Measurements from ENCODE around the gene TMEM82. TPM values are rescaled to one million over a fixed set of nuclear protein-coding genes. Genes with fewer than 3 reads are reported as not detected.
A peak's percentile ranks its signal among the peaks of the same experiment; 100 is the strongest.

The TMEM82 gene
- total RNA-seq, 1 donor from 2014 or later, result not detected

DNA sequence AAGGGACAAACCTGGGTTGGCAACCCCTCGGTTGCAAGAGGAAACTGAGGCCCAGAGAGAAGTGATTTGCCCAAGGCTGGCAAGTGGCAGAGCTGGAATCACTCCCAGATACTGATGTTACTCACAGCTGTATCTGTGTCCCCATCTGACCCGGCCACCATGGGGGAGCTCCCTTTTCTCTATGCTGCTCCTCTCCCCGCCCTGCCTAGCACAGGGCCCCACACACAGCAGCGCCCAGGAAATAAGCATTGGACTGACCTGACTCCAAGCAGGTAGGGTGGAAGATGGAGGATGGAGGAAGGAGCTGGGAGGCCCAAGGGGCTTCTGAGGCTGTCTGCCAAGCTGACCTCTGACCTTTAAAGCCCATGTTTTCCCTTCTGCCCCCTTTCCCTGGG, 13.3 kb downstream of the TMEM82 start:
- H3K9me3 ChIP-seq, result no peaks in the 10 kb centered on the region

DNA sequence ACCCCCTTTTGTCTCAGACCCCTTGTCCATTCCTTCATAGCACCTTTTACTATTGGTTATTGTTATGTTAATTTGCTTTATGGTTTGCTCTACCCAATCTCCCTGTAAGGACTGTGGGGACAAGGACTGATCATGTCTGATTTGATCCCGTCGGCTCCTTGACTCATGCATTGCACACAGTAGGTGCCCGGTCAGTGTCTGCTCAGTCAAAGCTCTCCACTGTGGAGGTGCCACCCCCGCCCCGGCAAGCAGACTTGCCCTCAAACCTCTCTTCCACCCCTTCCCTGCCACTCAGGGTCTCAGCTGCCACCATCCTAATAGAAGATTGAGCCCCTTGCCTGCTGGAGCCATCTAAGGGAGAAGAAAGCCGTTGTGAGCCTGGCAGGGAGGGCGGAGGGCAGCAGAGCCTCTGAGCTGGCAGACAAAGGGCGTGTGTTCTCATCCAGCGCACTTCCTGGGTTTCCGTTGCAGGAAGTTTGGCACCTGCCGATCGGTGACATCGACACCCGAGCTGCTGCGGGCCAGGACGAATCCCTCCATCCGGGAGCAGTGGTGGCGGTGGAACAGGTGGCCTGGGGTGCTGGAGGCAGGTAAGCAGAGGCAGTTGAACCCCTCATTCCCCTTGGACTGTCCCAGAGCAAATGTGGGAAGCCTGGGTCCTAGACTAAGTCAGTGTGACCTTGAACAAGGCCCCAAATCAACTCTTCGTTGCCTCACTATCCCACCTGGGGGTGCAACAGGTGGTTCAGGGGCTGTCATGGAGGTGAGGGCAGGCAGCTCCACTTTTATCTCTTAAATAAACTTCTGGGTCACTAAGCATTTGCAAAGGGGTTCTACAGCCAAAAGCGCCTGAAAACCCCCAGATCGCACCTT, 14.1 kb downstream of the TMEM82 start:
- H3K36me3 ChIP-seq, result no peaks in the 10 kb centered on the region
- no peak overlapping the region for H3K27ac ChIP-seq
- DNase-seq, result no peak
- no peak overlapping the region for H3K4me3 ChIP-seq
- no peaks in the 10 kb centered on the region for H3K9me3 ChIP-seq
- no peak for ATAC-seq
- TF ChIP-seq, protein P1, sequence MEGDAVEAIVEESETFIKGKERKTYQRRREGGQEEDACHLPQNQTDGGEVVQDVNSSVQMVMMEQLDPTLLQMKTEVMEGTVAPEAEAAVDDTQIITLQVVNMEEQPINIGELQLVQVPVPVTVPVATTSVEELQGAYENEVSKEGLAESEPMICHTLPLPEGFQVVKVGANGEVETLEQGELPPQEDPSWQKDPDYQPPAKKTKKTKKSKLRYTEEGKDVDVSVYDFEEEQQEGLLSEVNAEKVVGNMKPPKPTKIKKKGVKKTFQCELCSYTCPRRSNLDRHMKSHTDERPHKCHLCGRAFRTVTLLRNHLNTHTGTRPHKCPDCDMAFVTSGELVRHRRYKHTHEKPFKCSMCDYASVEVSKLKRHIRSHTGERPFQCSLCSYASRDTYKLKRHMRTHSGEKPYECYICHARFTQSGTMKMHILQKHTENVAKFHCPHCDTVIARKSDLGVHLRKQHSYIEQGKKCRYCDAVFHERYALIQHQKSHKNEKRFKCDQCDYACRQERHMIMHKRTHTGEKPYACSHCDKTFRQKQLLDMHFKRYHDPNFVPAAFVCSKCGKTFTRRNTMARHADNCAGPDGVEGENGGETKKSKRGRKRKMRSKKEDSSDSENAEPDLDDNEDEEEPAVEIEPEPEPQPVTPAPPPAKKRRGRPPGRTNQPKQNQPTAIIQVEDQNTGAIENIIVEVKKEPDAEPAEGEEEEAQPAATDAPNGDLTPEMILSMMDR (IDR thresholded peaks at IDR 0.05), result no peak
- peaks cover 37% of the 10 kb centered on the region for H3K4me1 ChIP-seq
- peaks cover 30% of the 10 kb centered on the region for H3K27me3 ChIP-seq (ENCODE audit: low read depth)
- intact Hi-C loops (cut with DNase I), result no loop called here

More for the DNA sequence above, 13.3 kb downstream of the TMEM82 start:
- Histone ChIP-seq H3K4me3 (no peak overlapping the region), H3K4me1 (peaks cover 36% of the 10 kb centered on the region), H3K27me3 (ENCODE audit: low read depth) (peaks cover 29% of the 10 kb centered on the region), H3K36me3 (no peaks in the 10 kb centered on the region), H3K27ac (no peak overlapping the region)
- TF ChIP-seq, protein P1 (IDR thresholded peaks at IDR 0.05), result no peak
- DNase-seq (no peak), ATAC-seq (no peak)
- intact Hi-C loops (cut with DNase I), result no loop called here

- TF ChIP-seq, protein P1 (IDR thresholded peaks at IDR 0.05), result no peak
- Histone ChIP-seq H3K27me3 (ENCODE audit: low read depth) (peaks cover 30% of the 10 kb centered on the region), H3K4me3 (no peak overlapping the region), H3K36me3 (no peaks in the 10 kb centered on the region), H3K9me3 (no peaks in the 10 kb centered on the region), H3K4me1 (peaks cover 37% of the 10 kb centered on the region), H3K27ac (no peak overlapping the region)
- ATAC-seq (no peak), DNase-seq (no peak)
- intact Hi-C loops (cut with DNase I), result no loop called here
Measured at GRCh38 chr1:15757016-15757543, 14.8 kb downstream of the TMEM82 start.

DNA sequence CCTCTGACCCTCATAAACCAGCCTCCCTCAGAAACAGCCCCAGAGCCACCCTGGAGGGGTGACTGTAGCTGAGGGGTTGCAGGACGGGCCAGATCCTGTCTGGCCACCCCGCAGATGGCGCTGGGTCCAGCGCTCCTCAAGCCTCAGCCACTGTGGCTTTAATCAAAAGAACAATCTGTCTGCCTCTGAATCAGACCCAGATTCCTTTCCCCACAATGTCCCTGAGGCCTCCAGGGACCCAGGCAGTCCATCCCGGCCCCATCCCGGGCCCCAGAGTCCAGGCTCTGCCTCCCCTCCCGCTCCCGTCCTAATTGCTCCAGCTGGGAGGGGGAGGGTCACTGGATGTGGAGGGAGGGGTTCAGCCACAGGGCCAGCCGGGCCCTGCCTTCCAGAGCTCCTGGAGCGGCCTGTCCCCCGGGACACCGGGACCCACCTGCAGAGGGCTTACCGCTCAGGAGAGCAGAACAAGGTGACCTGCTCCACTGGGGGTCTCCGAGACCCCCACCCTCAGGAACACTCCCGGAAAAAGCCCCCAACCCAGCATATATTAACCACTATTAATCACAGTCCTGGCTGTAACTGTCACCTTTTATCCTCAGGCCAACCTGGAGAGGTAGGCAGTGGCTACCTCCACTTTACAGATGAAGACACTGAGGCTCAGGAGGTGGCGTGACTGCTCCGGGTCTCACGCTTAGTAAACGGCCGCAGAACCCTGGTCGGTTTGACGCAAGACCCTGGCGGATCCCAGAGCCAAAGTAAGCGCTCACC, 15.5 kb downstream of the TMEM82 start:
- TF ChIP-seq, protein P1 (IDR thresholded peaks at IDR 0.05), result no peak
- DNase-seq (no peak), ATAC-seq (peak in 1 of 2 donors; percentile 20)
- Histone ChIP-seq H3K4me3 (peak overlapping the region; percentile 61), H3K36me3 (no peaks in the 10 kb centered on the region), H3K4me1 (peaks cover 37% of the 10 kb centered on the region), H3K27ac (peak overlapping the region; percentile 76), H3K27me3 (ENCODE audit: low read depth) (peaks cover 30% of the 10 kb centered on the region), H3K9me3 (no peaks in the 10 kb centered on the region)
- intact Hi-C loops (cut with DNase I), result no loop called here

GRCh38 chr1:15758343-15758931, 16.1 kb downstream of the TMEM82 start, which contains the start of gene FBLIM1:
TSS of gene FBLIM1 (plus strand) at chr1:15758795. CDS start at chr1:15764984, 6,189 bp downstream.
- TF ChIP-seq, protein P1 (IDR thresholded peaks at IDR 0.05), result no peak
- H3K27ac ChIP-seq, result peak within 1 kb of the TSS; percentile 76
- peak within 1 kb of the TSS; percentile 61 for H3K4me3 ChIP-seq
- intact Hi-C loops (cut with DNase I), result no loop called here
- ATAC-seq (peak; percentile 40), DNase-seq (no peak)
- H3K27me3 ChIP-seq (ENCODE audit: low read depth), result peaks cover 30% of the 10 kb centered on the region
- peaks cover 37% of the 10 kb centered on the region for H3K4me1 ChIP-seq
- H3K36me3 ChIP-seq, result no peaks in the 10 kb centered on the region
- no peaks in the 10 kb centered on the region for H3K9me3 ChIP-seq

Measured in lower lobe of right lung (tissue), 2 donors.